Stimulated activated CD8-positive, alpha-beta memory T cell treated with anti-CD3 and anti-CD28 coated beads, Interleukin-12 subunit alpha, Interleukin-12 subunit beta, amount 100 ng/mL, for 24 hours (primary cell): ENCODE measurements around the gene DUSP16.

Experiments used
- DNase-seq: peaks from one replicate; pipeline ENCODE4 v3.0.0-alpha.2; 2020; ENCODE audit errors: extremely low read depth

DUSP16 gene

GRCh38 chr12:12467688-12468261 is 94.9 kb downstream of the DUSP16 start:
- DNase-seq, result no peak

- no peak for DNase-seq
These were observed 95.4 kb downstream of the DUSP16 start for GRCh38 chr12:12467264-12467663.

- no peak for DNase-seq
These were observed 96.5 kb downstream of the DUSP16 start for GRCh38 chr12:12466157-12466556.

- DNase-seq, result no peak
These were observed 97.1 kb downstream of the DUSP16 start for GRCh38 chr12:12465522-12465921.

GRCh38 chr12:12461923-12462315 is 100.7 kb downstream of the DUSP16 start:
- no peak for DNase-seq

- no peak for DNase-seq
These were observed 101.4 kb downstream of the DUSP16 start for GRCh38 chr12:12460935-12461922.

- no peak for DNase-seq
These were observed 106.0 kb downstream of the DUSP16 start for GRCh38 chr12:12456637-12457036.

- no peak for DNase-seq
These were observed 108.3 kb downstream of the DUSP16 start for GRCh38 chr12:12454315-12454714.

- DNase-seq, result no peak
These were observed 109.0 kb downstream of the DUSP16 start for GRCh38 chr12:12453635-12454034.

GRCh38 chr12:12452326-12452902 is 110.2 kb downstream of the DUSP16 start:
- DNase-seq, result no peak

- DNase-seq, result no peak
These were observed 111.6 kb downstream of the DUSP16 start for GRCh38 chr12:12451098-12451497.

GRCh38 chr12:12450043-12450471 is 112.6 kb downstream of the DUSP16 start:
- DNase-seq, result no peak

GRCh38 chr12:12449533-12450025 is 113.1 kb downstream of the DUSP16 start:
- no peak for DNase-seq

GRCh38 chr12:12447837-12448236 is 114.8 kb downstream of the DUSP16 start:
- DNase-seq, result no peak

- DNase-seq, result no peak
These were observed 115.4 kb downstream of the DUSP16 start for GRCh38 chr12:12447236-12447635.

GRCh38 chr12:12446786-12447185 is 115.9 kb downstream of the DUSP16 start:
- DNase-seq, result no peak

- no peak for DNase-seq
These were observed 116.8 kb downstream of the DUSP16 start for GRCh38 chr12:12445882-12446181.

- no peak for DNase-seq
These were observed 117.3 kb downstream of the DUSP16 start for GRCh38 chr12:12445165-12445881.

- no peak for DNase-seq
These were observed 119.2 kb downstream of the DUSP16 start for GRCh38 chr12:12443431-12443878.

GRCh38 chr12:12442548-12443071 is 120.1 kb downstream of the DUSP16 start:
- no peak for DNase-seq

GRCh38 chr12:12441843-12442461 is 120.7 kb downstream of the DUSP16 start:
- DNase-seq, result no peak
